GM19397 (cell line): Measurements from ENCODE around the gene ZNF559.
"Not testable (repeated sequence)": the region's sequence is repeated elsewhere in the genome, so short reads cannot be mapped to it uniquely, and the experiment has no call there.

Experiments
- ATAC-seq: cut with Tn5 transposase; IDR thresholded peaks from one replicate; pipeline ENCODE4 v1.9.1; 2021; ENCODE audit warnings: mild to moderate bottlenecking, moderate library complexity; ENCODE audit not compliant: unreplicated experiment

Gene ZNF559

GRCh38 chr19:9323919-9324583, at the start of gene ZNF559:
ZNF559 (plus strand) TSS chr19:9324179; CDS start chr19:9338550, 14,371 bp downstream.
- peak; percentile 96 for ATAC-seq

GRCh38 chr19:9283485-9283884, 40.5 kb upstream of the ZNF559 start:
- not testable (repeated sequence) for ATAC-seq

GRCh38 chr19:9289231-9289884, 34.6 kb upstream of the ZNF559 start:
- ATAC-seq, result no peak

- ATAC-seq, result no peak
Observed at GRCh38 chr19:9295411-9295849, 28.5 kb upstream of the ZNF559 start.

- ATAC-seq, result no peak
Observed at GRCh38 chr19:9296336-9296735, 27.6 kb upstream of the ZNF559 start.

GRCh38 chr19:9306443-9306842, 17.5 kb upstream of the ZNF559 start:
- no peak for ATAC-seq

- ATAC-seq, result no peak
Observed at GRCh38 chr19:9308091-9308770, 15.7 kb upstream of the ZNF559 start.

- peak; percentile 91 for ATAC-seq
Observed at GRCh38 chr19:9309139-9309973, 14.6 kb upstream of the ZNF559 start, which contains the start of gene ZNF699. ZNF699 (minus strand) TSS chr19:9309838; CDS start chr19:9305119, 4,719 bp downstream.

GRCh38 chr19:9309974-9310446, 14.0 kb upstream of the ZNF559 start:
- peak; percentile 75 for ATAC-seq

GRCh38 chr19:9313756-9314155, 10.2 kb upstream of the ZNF559 start:
- ATAC-seq, result no peak

- no peak for ATAC-seq
Observed at GRCh38 chr19:9321338-9321737, 2.6 kb upstream of the ZNF559 start.

- not testable (repeated sequence) for ATAC-seq
Observed at GRCh38 chr19:9321756-9322155, 2.2 kb upstream of the ZNF559 start.

GRCh38 chr19:9322201-9322600, 1.8 kb upstream of the ZNF559 start:
- not testable (repeated sequence) for ATAC-seq

GRCh38 chr19:9323557-9323918, 441 bp upstream of the ZNF559 start:
- no peak for ATAC-seq

- ATAC-seq, result no peak
Observed at GRCh38 chr19:9324584-9324962, 594 bp downstream of the ZNF559 start.

GRCh38 chr19:9329999-9330398, 6.0 kb downstream of the ZNF559 start:
- no peak for ATAC-seq

GRCh38 chr19:9342610-9343304, 18.8 kb downstream of the ZNF559 start:
- no peak for ATAC-seq

GRCh38 chr19:9345005-9345404, 21.0 kb downstream of the ZNF559 start:
- ATAC-seq, result no peak

- ATAC-seq, result no peak
Observed at GRCh38 chr19:9348253-9348652, 24.3 kb downstream of the ZNF559 start.

- no peak for ATAC-seq
Observed at GRCh38 chr19:9348671-9349070, 24.7 kb downstream of the ZNF559 start.
